Astrocyte (in vitro differentiated cells and primary cell): ENCODE results near the gene MYO1B. TPM values are rescaled to one million over a fixed set of nuclear protein-coding genes. Genes with fewer than 3 reads are reported as not detected.

Experiments
- DNase-seq: peaks from one replicate; pipeline ENCODE4 v3.0.0-alpha.2; 2010; ENCODE audit warnings: low read depth
- FAIRE-seq: peaks from 2 replicates; lab custom pipeline; 2011; peaks lifted over from hg19 to GRCh38; lab: Jason Lieb, UNC
- H2AFZ ChIP-seq: 2 replicates; pipeline ENCODE4 v1.6.0; 2012; ENCODE audit warnings: low read depth, low read length, inconsistent platforms
- H3K27ac ChIP-seq: 2 replicates; pipeline ENCODE4 v1.5.1; 2011; ENCODE audit warnings: low read depth, low read length, inconsistent platforms
- H3K27me3 ChIP-seq: 2 replicates; pipeline ENCODE4 v1.6.0; 2011; ENCODE audit warnings: low read length, inconsistent platforms; ENCODE audit not compliant: insufficient read depth
- H3K36me3 ChIP-seq: 2 replicates; pipeline ENCODE4 v1.5.1; 2011; ENCODE audit warnings: low read length, inconsistent platforms; ENCODE audit not compliant: insufficient read depth
- H3K4me1 ChIP-seq: 2 replicates; pipeline ENCODE4 v1.5.1; 2011; ENCODE audit warnings: low read length, inconsistent platforms; ENCODE audit not compliant: insufficient read depth
- H3K4me2 ChIP-seq: 2 replicates; pipeline ENCODE4 v1.6.0; 2012; ENCODE audit warnings: low read length, inconsistent platforms
- H3K4me3 ChIP-seq: 2 replicates; pipeline ENCODE4 v1.5.1; 2011; ENCODE audit warnings: low read depth, mild to moderate bottlenecking, low read length, inconsistent platforms; ENCODE audit not compliant: insufficient read depth
- H3K79me2 ChIP-seq: 2 replicates; pipeline ENCODE4 v1.6.0; 2012; ENCODE audit warnings: mild to moderate bottlenecking, low read length, inconsistent platforms; ENCODE audit not compliant: insufficient read depth
- H3K9ac ChIP-seq: 2 replicates; pipeline ENCODE4 v1.6.0; 2012; ENCODE audit warnings: mild to moderate bottlenecking, low read length, inconsistent platforms
- H3K9me3 ChIP-seq: 2 replicates; pipeline ENCODE4 v1.5.1; 2012; ENCODE audit warnings: low read depth, mild to moderate bottlenecking, low read length, inconsistent platforms; ENCODE audit not compliant: insufficient read depth
- H4K20me1 ChIP-seq: 2 replicates; pipeline ENCODE4 v1.6.0; 2012; ENCODE audit warnings: low read length, inconsistent platforms; ENCODE audit not compliant: insufficient read depth
- H3K27ac Mint-ChIP-seq: one replicate; pipeline ENCODE4 v1.8.0; 2021; ENCODE audit warnings: mild to moderate bottlenecking, mixed read lengths; ENCODE audit not compliant: unreplicated experiment
- H3K27me3 Mint-ChIP-seq: one replicate; pipeline ENCODE4 v1.8.0; 2021; ENCODE audit warnings: low read depth, mixed read lengths; ENCODE audit not compliant: unreplicated experiment
- H3K36me3 Mint-ChIP-seq: one replicate; pipeline ENCODE4 v1.8.0; 2021; ENCODE audit warnings: low read depth, mixed read lengths; ENCODE audit not compliant: unreplicated experiment
- H3K4me1 Mint-ChIP-seq: one replicate; pipeline ENCODE4 v1.8.0; 2021; ENCODE audit warnings: low read depth, mixed read lengths; ENCODE audit not compliant: unreplicated experiment
- H3K4me3 Mint-ChIP-seq: one replicate; pipeline ENCODE4 v1.8.0; 2021; ENCODE audit warnings: mild to moderate bottlenecking, moderate library complexity, mixed read lengths; ENCODE audit not compliant: unreplicated experiment
- H3K9me3 Mint-ChIP-seq: one replicate; pipeline ENCODE4 v1.8.0; 2021; ENCODE audit warnings: mild to moderate bottlenecking, mixed read lengths; ENCODE audit not compliant: unreplicated experiment
- CTCF ChIP-seq: IDR thresholded peaks from 2 replicates; pipeline ENCODE4 v1.5.1; 2011; ENCODE audit warnings: low read depth, mild to moderate bottlenecking, inconsistent platforms, low read length, moderate library complexity; ENCODE audit not compliant: insufficient read depth
- EZH2 ChIP-seq: IDR thresholded peaks from 2 replicates; pipeline ENCODE4 v1.6.1; 2012; ENCODE audit warnings: mild to moderate bottlenecking, low read length, inconsistent platforms; ENCODE audit not compliant: insufficient read depth
- total RNA-seq: library from RNA; stranded (reverse); gene quantifications from 2 replicates; pipeline ENCODE4 v1.2.1, GENCODE V29; 2021

The MYO1B gene
- total RNA-seq, 1 donor from 2014 or later, result 95.7 TPM

GRCh38 chr2:191206613-191207471 is 38.4 kb upstream of the MYO1B start:
- TF ChIP-seq CTCF (no peak), EZH2 (no peak)

GRCh38 chr2:191209340-191209739 is 35.9 kb upstream of the MYO1B start:
- H2AFZ ChIP-seq, result no peak overlapping the region
- FAIRE-seq (no peak), DNase-seq (peak; percentile 39)
- no peaks in the 10 kb centered on the region for H3K27me3 Mint-ChIP-seq
- no peak overlapping the region for H3K27ac ChIP-seq
- no peaks in the 10 kb centered on the region for H3K36me3 ChIP-seq
- no peak for TF ChIP-seq CTCF
- no peak for TF ChIP-seq EZH2
- H3K36me3 Mint-ChIP-seq, result no peaks in the 10 kb centered on the region
- H3K79me2 ChIP-seq, result no peaks in the 10 kb centered on the region
- H3K27ac Mint-ChIP-seq, result no peak overlapping the region
- H3K4me2 ChIP-seq, result no peak overlapping the region
- H3K9ac ChIP-seq, result no peak overlapping the region
- no peaks in the 10 kb centered on the region for H3K27me3 ChIP-seq
- no peaks in the 10 kb centered on the region for H4K20me1 ChIP-seq
- H3K9me3 ChIP-seq, result peaks cover 3% of the 10 kb centered on the region
- H3K4me3 ChIP-seq, result no peak overlapping the region
- no peak overlapping the region for H3K4me3 Mint-ChIP-seq
- H3K4me1 Mint-ChIP-seq, result peaks cover 2% of the 10 kb centered on the region
- H3K4me1 ChIP-seq, result no peaks in the 10 kb centered on the region
- peaks cover 5% of the 10 kb centered on the region for H3K9me3 Mint-ChIP-seq

More at GRCh38 chr2:191206613-191207471, 38.4 kb upstream of the MYO1B start:
- FAIRE-seq (no peak), DNase-seq (no peak)
- no peaks in the 10 kb centered on the region for H3K36me3 ChIP-seq
- no peaks in the 10 kb centered on the region for H3K79me2 ChIP-seq
- H3K36me3 Mint-ChIP-seq, result no peaks in the 10 kb centered on the region
- no peak overlapping the region for H3K27ac Mint-ChIP-seq
- H4K20me1 ChIP-seq, result no peaks in the 10 kb centered on the region
- peaks cover 8% of the 10 kb centered on the region for H3K4me1 ChIP-seq
- H3K4me2 ChIP-seq, result no peak overlapping the region
- no peak overlapping the region for H3K4me3 Mint-ChIP-seq
- H3K27me3 ChIP-seq, result no peaks in the 10 kb centered on the region
- H2AFZ ChIP-seq, result no peak overlapping the region
- H3K9me3 ChIP-seq, result peaks cover 6% of the 10 kb centered on the region
- H3K9ac ChIP-seq, result no peak overlapping the region
- no peak overlapping the region for H3K27ac ChIP-seq
- no peak overlapping the region for H3K4me3 ChIP-seq
- peaks cover 16% of the 10 kb centered on the region for H3K4me1 Mint-ChIP-seq
- H3K27me3 Mint-ChIP-seq, result no peaks in the 10 kb centered on the region
- peaks cover 5% of the 10 kb centered on the region for H3K9me3 Mint-ChIP-seq

GRCh38 chr2:191212119-191212518 is 33.1 kb upstream of the MYO1B start:
- Histone ChIP-seq H3K9me3 (no peaks in the 10 kb centered on the region), H3K4me2 (no peak overlapping the region), H3K27me3 (no peaks in the 10 kb centered on the region), H3K36me3 (no peaks in the 10 kb centered on the region), H2AFZ (no peak overlapping the region), H3K27ac (no peak overlapping the region), H3K9ac (no peak overlapping the region), H3K4me1 (no peaks in the 10 kb centered on the region), H3K4me3 (no peak overlapping the region), H3K79me2 (no peaks in the 10 kb centered on the region), H4K20me1 (no peaks in the 10 kb centered on the region)
- H3K36me3 Mint-ChIP-seq, result no peaks in the 10 kb centered on the region
- H3K4me1 Mint-ChIP-seq, result peaks cover 2% of the 10 kb centered on the region
- FAIRE-seq (no peak), DNase-seq (no peak)
- TF ChIP-seq CTCF (no peak), EZH2 (no peak)
- H3K27me3 Mint-ChIP-seq, result no peaks in the 10 kb centered on the region
- H3K4me3 Mint-ChIP-seq, result no peak overlapping the region
- H3K27ac Mint-ChIP-seq, result no peak overlapping the region
- peaks cover 2% of the 10 kb centered on the region for H3K9me3 Mint-ChIP-seq
